Measurements from ENCODE around the gene HADHA. TPM values are rescaled to one million over a fixed set of nuclear protein-coding genes. Genes with fewer than 3 reads are reported as not detected.
A peak's percentile ranks its signal among the peaks of the same experiment; 100 is the strongest.

The HADHA gene
- polyA plus RNA-seq, 1 donor from 2014 or later, result 40.0 TPM

DNA sequence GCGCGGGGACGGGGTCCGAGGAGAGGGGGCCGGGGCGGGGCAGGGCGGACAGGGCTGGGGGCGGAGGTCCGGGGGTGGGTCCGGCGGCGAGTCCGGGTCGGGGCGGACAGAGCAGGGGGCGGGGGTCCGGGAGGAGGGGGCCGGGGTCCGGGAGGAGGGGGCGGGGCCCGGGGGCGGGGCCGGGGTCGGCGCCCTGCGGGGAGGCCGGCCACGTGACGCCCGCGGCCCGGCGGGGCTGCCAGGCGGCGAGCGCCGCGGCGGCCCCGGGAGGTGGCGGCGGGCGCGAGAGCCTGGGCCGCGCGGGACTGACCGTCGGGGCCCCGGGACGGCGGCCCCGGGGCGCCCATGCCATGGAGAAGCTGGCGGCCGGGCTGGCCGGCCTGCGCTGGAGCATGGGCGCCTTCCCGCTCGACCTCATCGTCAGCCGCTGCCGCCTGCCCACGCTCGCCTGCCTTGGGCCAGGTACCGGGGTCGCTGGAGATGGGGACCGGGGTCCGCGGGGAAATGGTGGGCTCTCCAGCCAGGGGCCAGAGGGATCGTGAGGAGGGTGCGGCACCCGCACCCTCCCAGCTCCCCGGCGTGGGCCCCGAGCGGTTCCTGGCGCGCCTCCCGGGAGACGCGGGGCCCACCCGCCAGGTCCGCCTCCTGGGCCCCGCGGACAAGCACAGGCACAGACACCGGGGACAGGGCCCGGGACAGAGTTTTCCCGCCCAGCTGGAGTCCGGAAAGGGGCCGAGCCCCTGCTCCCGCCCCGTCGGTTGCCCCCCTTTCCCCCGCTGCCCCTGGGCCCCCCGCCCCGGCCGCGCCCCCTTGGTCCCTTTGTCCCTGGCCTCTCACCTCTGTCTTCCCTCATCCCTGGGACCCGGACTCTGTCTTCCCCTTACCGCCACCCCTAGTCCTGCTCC, 71.3 kb downstream of the HADHA start, which contains the start of gene GAREM2:
GAREM2 (plus strand) TSS at position 218 of the 905 bp plus-strand sequence; CDS start at position 351, 133 bp downstream.
- H3K27ac ChIP-seq (ENCODE audit: low read length), result no peak within 1 kb of the TSS
- TF ChIP-seq MXI1 (conservative IDR thresholded peaks at IDR 0.05; ENCODE audit: poor library complexity, severe bottlenecking), result peak; percentile 29
- no peak for TF ChIP-seq TAF1 (IDR thresholded peaks at IDR 0.05; ENCODE audit: low read depth)
- H3K4me3 ChIP-seq (ENCODE audit: low read length), result peak within 1 kb of the TSS; percentile 73
- no peaks in the 10 kb centered on the region for H3K36me3 ChIP-seq (ENCODE audit: insufficient read depth, low read length)
- H2AFZ ChIP-seq (ENCODE audit: low read depth, low read length), result peak within 1 kb of the TSS; percentile 27
- H4K20me1 ChIP-seq (ENCODE audit: insufficient read depth), result no peaks in the 10 kb centered on the region
- H3K9ac ChIP-seq (ENCODE audit: low read length), result peak within 1 kb of the TSS; percentile 63
- no peaks in the 10 kb centered on the region for H3K9me2 ChIP-seq (ENCODE audit: insufficient read depth, low read length)
- H3F3A ChIP-seq (ENCODE audit: insufficient read depth, low read length, poor library complexity, severe bottlenecking), result no peaks in the 10 kb centered on the region
- peaks cover 14% of the 10 kb centered on the region for H3K79me2 ChIP-seq (replicated peaks; ENCODE audit: insufficient read depth, low read length)
- H3K9me3 ChIP-seq (ENCODE audit: low read length), result no peaks in the 10 kb centered on the region
- H3K4me2 ChIP-seq (ENCODE audit: low read length), result no peak within 1 kb of the TSS
- peaks cover 10% of the 10 kb centered on the region for H3K27me3 ChIP-seq (ENCODE audit: insufficient read depth, low read depth, low read length)

DNA sequence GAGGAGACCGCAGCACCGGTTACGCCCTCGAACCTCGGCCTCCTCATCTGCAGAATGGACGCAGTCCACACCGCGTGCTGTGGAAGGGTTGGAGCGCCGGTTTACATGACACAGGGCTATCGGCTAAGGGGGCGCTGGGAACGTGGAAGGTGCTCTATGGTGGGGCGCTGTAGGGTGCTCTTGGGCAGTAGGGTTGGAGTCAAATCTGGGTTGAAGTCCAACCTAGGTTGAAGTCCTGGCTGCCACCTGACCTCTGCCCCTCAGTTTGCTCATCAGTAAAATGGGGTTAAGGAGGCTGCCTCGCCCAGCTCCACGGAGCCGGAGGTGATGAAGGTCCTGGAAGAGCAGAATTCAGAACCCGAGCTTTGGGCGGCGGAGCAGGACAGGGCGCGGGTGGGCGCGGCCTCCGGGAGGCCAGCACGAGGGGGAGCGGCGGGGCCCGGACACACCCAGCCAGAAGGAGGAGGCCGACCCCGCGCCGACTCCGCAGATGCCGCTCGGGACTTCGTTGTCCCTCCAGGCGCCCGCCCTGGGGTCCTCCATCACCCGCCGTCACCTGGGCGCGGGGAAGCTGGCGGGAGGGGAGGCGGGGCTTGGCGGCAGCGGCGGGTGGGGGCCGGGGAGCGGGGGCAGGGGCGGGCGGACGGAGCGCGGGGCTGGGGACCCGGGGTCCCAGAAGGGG, 72.1 kb downstream of the HADHA start:
- TF ChIP-seq, protein P1, sequence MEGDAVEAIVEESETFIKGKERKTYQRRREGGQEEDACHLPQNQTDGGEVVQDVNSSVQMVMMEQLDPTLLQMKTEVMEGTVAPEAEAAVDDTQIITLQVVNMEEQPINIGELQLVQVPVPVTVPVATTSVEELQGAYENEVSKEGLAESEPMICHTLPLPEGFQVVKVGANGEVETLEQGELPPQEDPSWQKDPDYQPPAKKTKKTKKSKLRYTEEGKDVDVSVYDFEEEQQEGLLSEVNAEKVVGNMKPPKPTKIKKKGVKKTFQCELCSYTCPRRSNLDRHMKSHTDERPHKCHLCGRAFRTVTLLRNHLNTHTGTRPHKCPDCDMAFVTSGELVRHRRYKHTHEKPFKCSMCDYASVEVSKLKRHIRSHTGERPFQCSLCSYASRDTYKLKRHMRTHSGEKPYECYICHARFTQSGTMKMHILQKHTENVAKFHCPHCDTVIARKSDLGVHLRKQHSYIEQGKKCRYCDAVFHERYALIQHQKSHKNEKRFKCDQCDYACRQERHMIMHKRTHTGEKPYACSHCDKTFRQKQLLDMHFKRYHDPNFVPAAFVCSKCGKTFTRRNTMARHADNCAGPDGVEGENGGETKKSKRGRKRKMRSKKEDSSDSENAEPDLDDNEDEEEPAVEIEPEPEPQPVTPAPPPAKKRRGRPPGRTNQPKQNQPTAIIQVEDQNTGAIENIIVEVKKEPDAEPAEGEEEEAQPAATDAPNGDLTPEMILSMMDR (IDR thresholded peaks at IDR 0.05; ENCODE audit: poor library complexity, severe bottlenecking), result no peak
- TF ChIP-seq, protein P2, sequence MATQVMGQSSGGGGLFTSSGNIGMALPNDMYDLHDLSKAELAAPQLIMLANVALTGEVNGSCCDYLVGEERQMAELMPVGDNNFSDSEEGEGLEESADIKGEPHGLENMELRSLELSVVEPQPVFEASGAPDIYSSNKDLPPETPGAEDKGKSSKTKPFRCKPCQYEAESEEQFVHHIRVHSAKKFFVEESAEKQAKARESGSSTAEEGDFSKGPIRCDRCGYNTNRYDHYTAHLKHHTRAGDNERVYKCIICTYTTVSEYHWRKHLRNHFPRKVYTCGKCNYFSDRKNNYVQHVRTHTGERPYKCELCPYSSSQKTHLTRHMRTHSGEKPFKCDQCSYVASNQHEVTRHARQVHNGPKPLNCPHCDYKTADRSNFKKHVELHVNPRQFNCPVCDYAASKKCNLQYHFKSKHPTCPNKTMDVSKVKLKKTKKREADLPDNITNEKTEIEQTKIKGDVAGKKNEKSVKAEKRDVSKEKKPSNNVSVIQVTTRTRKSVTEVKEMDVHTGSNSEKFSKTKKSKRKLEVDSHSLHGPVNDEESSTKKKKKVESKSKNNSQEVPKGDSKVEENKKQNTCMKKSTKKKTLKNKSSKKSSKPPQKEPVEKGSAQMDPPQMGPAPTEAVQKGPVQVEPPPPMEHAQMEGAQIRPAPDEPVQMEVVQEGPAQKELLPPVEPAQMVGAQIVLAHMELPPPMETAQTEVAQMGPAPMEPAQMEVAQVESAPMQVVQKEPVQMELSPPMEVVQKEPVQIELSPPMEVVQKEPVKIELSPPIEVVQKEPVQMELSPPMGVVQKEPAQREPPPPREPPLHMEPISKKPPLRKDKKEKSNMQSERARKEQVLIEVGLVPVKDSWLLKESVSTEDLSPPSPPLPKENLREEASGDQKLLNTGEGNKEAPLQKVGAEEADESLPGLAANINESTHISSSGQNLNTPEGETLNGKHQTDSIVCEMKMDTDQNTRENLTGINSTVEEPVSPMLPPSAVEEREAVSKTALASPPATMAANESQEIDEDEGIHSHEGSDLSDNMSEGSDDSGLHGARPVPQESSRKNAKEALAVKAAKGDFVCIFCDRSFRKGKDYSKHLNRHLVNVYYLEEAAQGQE (IDR thresholded peaks at IDR 0.05; ENCODE audit: borderline replicate concordance), result no peak
- TF ChIP-seq TAF1 (IDR thresholded peaks at IDR 0.05; ENCODE audit: low read depth) (no peak), POLR2AphosphoS5 (IDR thresholded peaks at IDR 0.05) (no peak), SMC3 (conservative IDR thresholded peaks at IDR 0.05; ENCODE audit: poor library complexity) (no peak), RAD21 (conservative IDR thresholded peaks at IDR 0.05) (no peak), EZH2 (IDR thresholded peaks at IDR 0.05; ENCODE audit: borderline replicate concordance, insufficient read depth, low read length, poor library complexity, severe bottlenecking) (no peak), EP300 (conservative IDR thresholded peaks at IDR 0.05; ENCODE audit: poor library complexity, severe bottlenecking) (no peak), MXI1 (conservative IDR thresholded peaks at IDR 0.05; ENCODE audit: poor library complexity, severe bottlenecking) (no peak)
- Histone ChIP-seq H3K4me3 (ENCODE audit: low read length) (peak overlapping the region; percentile 59), H3K9ac (ENCODE audit: low read length) (no peak overlapping the region), H3K27me3 (ENCODE audit: insufficient read depth, low read depth, low read length) (peaks cover 10% of the 10 kb centered on the region), H3F3A (ENCODE audit: insufficient read depth, low read length, poor library complexity, severe bottlenecking) (no peaks in the 10 kb centered on the region), H3K36me3 (ENCODE audit: insufficient read depth, low read length) (no peaks in the 10 kb centered on the region), H3K79me2 (replicated peaks; ENCODE audit: insufficient read depth, low read length) (peaks cover 14% of the 10 kb centered on the region), H2AFZ (ENCODE audit: low read depth, low read length) (no peak overlapping the region), H4K20me1 (ENCODE audit: insufficient read depth) (no peaks in the 10 kb centered on the region), H3K27ac (ENCODE audit: low read length) (no peak overlapping the region), H3K9me3 (ENCODE audit: low read length) (no peaks in the 10 kb centered on the region), H3K9me2 (ENCODE audit: insufficient read depth, low read length) (no peaks in the 10 kb centered on the region), H3K4me2 (ENCODE audit: low read length) (no peak overlapping the region)

Data from neural cell (in vitro differentiated cells).